HG02938 (cell line): Measurements from ENCODE around the gene CCR1.
"Not testable (repeated sequence)": the region's sequence is repeated elsewhere in the genome, so short reads cannot be mapped to it uniquely, and the experiment has no call there.

Source experiments
- ATAC-seq: cut with Tn5 transposase; IDR thresholded peaks from one replicate; pipeline ENCODE4 v1.9.1; 2021; ENCODE audit warnings: mild to moderate bottlenecking, moderate library complexity; ENCODE audit not compliant: unreplicated experiment

The CCR1 gene

DNA sequence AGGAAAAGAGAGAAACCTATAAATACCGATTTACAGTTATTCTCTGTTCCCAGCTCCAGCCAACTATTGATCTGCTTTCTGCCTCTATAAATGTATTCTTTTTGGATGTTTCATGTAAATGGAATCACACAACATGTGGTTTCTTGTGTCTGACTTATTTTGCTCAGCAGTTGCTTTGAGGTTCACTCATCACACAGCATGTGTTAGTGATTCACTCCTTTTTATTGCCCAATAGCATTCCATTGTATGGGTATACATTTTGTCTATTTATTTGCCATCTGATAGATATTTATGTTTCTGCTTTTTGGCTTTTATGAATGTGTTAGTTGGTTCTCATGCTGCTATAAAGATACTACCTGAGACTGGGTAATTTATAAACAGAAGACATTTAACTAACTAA is 23.6 kb downstream of the CCR1 start:
- ATAC-seq: no peak

DNA sequence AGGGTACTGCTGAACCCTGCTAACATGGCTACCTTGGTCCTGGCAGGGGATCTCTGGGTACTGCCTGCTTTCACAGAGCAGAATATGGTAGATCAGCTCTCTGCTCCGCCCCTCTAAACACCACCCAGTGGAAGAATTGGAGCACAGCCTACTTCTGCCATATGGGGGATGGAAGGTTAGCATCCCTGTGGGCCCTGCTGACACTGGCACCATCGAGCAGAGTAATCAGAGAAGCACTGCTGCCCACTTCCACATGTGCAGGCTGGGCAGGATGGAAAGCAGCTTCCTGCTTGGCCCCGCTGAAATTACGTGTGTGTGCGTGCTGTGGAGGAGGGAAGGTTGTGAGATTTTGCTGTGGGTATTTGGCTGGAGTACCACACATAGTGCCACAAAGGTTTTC is 24.8 kb downstream of the CCR1 start:
- ATAC-seq: no peak

DNA sequence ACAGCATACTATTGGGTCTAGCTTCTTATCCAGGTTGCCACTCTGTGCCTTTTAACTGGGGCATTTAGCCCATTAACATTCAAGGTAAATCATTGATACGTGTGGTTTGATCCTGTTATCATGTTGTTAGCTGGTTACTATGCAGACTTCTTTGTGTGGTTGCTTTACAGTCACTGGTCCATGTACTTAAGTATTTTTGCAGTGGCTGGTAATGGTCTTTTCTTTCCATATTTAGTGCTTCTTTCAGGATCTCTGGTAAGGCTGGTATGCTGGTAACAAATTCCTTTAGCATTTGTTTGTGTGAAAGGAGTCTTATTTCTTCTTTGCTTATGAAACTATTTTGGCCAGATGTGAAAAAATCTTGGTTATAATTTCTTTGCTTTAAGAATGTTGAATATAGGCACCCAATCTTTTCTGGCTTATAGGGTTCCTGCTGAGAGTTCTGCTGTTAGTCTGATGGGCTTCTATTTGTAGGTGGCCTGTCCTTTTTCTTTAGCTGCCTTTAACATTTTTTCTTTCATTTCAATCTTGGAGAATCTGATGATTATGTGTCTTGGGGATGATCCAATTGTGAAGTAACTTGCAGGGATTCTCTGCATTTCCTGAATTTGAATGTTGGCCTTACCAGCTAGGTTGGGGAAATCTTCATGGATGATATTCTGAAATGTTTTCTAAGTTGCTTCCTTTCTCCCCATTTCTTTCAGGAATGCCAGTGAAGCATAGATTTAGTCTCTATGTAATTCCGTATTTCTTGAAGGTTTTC is 39.3 kb downstream of the CCR1 start:
- ATAC-seq: no peak

DNA sequence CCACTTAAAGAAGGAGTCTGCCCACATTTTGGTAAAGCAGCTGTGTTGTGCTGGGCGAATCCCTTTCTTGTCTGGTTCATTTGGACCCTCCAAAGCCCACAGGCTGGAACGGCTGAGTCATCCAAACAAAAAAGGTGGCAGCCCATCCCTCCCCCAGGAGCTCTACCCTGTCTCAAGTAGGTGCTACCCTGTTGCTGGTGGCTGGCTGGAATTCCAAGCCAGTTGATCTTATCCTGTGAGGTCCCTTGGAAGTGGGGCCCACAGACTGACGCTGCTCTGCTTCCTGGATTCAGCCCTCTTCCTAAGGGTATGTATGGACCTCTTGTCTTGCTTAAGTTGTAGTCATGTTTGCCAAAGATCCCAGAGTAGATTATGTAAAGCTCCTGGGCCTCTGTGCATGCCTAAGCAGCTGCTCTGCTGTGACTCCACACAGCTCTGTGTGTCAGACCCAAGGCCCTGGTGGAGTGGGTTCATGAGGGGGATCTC is 44.5 kb downstream of the CCR1 start:
- no peak for ATAC-seq

DNA sequence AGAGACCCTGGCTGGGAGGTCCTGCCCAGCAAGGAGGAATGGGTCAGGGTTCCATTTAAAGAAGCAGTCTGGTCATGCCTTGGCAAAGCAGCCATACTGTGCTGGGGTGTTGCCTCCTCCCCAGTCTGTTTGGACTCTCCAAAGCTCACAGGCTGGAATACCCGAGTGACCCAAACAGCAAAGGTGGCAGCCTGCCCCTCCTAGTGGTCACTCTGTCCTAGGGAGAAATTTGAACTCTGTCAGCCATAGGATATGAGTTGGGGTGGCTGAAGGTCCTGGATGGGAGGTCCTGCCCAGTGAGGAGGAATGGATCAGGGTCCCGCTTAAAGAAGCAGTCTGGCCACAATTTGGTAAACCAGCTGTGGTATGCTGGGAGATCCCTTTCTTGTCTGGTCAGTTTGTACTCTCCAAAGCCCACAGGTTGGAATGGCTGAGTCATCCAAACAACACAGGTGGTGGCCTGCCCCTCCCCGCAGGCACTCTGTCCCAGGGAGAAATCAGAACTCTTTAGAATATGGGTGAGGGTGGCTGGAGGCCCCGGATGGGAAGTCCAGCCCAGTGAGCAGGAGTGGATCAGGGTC is 45.0 kb downstream of the CCR1 start:
- no peak for ATAC-seq

DNA sequence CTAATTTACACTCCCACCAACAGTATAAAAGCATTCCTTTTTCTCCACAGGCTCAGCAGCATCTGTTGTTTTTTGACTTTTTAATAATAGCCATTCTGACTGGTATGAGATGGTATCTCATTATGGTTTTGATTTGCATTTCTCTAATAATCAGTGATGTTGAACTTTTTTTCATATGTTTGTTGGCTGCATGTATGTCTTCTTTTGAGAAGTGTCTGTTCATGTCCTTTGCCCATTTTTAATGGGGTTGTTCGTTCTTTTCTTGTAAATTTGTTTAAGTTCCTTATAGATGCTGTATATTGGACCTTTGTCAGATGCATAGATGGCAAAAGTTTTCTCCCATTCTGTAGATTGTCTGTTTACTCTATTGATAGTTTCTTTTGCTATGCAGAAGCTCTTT is 50.4 kb downstream of the CCR1 start:
- not testable (repeated sequence) for ATAC-seq

DNA sequence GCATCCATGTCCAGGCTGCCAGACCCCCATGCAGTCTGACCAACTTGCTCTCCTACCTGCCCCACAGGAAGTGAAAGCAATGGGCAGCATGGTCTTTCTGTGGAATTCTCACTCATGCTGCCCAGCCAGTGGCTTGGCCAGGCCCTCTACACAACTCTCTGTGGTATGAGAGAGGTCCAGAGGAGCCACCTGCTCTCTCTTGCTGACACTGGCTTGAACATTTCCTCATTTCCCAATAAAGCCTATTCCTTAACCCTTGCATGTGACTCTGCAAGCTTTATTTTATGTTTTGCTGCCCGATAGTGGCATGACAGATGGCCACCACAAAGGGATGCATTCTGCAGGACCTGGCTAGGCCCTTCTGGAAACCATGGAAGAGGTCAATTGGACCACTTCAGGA is 53.8 kb downstream of the CCR1 start:
- ATAC-seq: no peak
